M059J (cell line): ENCODE data around the gene TCF12. TPM values are rescaled to one million over a fixed set of nuclear protein-coding genes. Genes with fewer than 3 reads are reported as not detected.
"Not testable (repeated sequence)": the region's sequence is repeated elsewhere in the genome, so short reads cannot be mapped to it uniquely, and the experiment has no call there.

ENCODE experiments used
- DNase-seq: peaks from one replicate; pipeline ENCODE4 v3.0.0-alpha.2; 2012; ENCODE audit warnings: low read depth
- total RNA-seq: library from RNA; depleted of rRNA; stranded (reverse); fragments of >200 nt; shearing (Covaris generic); gene quantifications from 2 replicates; pipeline ENCODE4 v1.2.3, GENCODE V29; 2014

Gene TCF12
- total RNA-seq, 1 experiment from 2014 or later, result 51.7 TPM

DNA sequence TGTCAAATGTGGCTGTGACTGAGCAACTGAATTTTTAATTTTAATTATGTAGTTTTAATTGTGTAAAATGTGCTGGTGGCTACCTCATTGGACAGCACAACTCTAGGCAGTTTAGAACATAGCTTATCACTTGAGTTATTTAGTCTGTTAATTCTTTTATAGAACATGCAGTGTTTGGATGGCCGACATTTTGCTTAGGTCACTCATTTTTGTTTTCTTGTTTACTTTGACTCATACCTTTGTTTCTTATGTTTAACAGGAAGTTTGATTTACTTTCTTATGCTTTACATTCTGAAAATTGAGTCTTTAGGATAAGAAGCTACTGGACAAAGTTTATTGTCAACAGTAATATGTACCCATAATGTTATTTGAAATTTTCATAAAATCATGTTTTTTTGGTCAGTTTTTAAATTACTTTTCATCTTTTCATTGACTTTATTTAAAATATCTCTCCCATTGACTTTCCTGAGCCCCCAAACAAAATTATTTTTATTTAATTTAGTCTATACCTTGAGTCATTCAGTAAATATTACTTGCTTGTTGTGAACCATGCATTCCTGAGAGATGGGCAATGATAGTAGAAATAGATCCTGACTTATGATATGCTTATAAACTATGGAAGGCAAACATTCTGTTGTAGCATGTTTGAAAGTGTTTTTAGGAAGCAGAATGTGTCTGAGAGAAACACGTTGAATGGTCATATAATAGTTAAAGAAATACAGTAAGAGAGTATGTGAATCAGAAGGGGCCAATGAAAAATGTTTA is 60.6 kb downstream of the TCF12 start:
- DNase-seq, result no peak

DNA sequence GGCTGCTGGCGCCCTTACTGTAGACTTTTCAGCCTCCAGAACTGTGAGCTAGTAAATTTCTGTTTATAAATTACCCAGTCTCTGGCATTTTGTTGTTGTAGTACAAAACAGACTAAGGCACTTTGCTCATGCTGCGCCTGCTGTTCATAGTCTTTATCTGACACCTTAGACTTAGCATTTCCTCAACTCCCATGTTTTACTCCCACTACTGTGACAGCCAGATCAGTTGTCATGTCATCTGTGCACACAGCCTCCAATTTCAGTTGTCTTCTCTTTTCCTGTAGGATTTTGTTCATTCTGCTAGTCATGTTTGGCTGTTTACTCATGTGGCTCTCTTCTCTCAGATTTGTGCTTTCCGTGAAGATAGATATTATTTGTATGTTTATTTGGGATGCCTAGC is 62.0 kb downstream of the TCF12 start:
- no peak for DNase-seq

DNA sequence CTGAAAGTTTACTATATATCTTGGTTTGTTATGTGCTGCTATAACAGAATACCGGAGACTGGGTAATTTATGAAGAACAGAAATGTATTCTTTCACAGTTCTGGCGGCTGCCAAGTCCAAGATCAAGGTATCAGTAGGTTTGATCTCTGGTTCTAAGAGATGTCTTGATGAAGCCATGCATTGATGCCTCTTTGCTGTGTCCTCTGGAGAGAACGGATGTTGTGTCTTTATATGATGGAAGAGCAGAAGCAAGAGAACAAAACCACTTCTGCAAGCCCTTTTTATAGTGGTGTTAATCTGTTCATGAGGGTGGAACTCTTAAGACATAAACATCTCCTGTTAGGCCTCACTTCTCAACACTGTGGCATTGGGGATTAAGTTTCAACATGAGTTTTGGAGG is 62.7 kb downstream of the TCF12 start:
- no peak for DNase-seq

DNA sequence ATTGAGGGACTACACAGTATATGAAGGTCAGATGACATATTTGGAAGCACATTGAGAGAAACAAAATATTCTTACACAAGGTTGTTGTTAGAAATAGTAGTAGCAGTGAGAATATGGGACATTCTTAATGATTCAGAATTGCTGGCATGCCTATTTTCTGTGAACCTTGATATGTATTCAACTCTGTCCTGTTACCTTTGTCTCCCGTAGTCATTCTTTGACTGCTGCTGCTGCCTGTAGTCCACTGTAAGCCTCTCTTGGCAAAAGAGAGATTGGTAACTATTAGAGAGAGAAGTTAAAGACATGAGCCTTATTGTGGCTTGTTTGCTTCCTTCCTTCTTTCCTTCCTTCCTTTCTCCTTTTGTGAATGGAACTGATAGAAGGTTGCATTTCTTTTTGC is 64.5 kb downstream of the TCF12 start:
- no peak for DNase-seq

DNA sequence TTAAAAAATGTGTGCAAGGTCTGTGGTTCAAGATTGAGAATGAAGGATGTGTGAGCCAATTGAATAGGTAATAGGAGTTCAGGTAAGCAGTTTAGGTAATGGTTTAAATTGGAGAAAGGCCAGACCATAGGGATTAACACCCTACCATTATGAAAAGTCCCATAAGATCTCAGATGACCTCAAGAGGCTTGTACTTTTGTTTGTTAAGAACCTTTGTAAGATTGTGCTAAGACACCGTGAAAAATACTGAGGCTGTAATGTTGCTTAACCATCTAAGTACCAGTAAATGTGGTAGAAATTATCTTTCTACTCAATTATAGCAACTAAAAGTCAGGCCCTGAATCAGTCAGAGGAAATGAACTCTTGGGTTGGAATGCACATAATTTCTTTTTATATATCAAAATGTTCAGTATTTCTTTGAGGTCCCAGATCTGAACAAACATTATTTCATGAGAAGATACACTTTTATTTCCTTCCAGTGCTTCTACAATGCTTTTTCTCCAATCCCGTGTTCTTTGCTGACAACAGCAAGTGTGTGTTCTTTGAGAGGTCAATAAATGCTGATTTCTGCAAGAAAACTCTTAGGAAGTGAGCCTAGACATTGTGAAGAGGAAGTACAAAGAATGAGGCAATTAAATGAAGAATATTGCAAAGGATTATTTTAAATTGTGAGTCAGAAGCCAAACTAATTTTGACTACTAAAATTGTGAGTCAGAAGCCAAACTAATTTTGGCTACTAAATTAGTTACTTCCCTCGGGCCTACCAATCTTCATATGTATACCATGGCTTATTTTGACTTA is 66.4 kb downstream of the TCF12 start:
- peak; percentile 60 for DNase-seq

DNA sequence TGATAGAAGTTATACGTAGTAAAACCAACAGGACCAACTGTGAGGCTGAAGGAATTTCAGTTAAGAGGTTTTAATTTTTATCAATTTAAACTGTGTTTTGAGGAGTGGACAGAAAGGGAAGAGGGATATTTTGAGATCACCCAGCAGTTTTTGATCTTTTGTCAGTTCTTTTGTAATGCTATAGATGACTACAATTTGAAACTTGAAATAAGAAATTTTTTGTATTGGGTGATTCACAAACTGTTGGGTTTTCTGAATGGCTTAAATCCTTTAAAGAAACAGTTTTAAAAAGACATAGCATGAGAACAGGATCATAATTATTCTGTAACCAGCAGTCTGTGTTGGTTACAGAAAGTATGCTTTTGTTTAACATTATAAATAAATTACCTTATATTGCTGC is 67.4 kb downstream of the TCF12 start:
- DNase-seq, result no peak

DNA sequence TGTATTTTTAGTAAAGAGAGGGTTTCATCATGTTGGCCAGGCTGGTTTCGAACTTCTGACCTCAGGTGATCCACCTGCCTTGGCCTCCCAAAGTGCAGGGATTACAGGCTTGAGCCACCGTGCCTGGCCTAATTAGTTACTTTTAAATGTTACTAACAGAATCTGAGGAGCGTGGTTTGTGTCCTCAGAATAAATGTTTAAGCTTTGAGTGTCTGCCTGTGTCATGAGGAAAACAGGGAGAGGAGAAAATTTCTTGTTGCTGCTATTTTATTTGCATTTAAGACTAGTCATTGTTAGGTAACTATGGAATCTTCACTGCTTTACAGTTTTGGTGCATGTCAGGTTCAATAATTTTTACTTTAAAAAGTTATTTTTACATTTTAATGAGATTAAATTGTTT is 68.8 kb downstream of the TCF12 start:
- DNase-seq, result no peak

DNA sequence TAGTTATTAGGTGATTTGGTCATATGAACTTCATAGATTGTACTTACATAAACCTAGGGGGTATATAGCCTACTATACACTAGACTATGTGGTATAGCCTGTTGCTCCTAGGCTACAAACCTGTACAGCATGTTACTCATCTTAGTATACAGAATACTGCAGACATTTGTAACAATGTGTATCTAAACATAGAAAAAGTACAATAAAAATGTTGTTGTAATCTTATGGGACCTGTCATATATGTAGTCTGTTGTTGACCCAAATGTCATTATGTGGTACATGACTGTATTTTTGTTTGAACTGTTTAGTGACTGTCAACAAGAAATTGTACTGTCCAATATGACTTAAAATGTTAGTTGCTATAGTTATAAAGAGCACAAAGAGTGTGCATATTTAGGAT is 69.8 kb downstream of the TCF12 start:
- no peak for DNase-seq

DNA sequence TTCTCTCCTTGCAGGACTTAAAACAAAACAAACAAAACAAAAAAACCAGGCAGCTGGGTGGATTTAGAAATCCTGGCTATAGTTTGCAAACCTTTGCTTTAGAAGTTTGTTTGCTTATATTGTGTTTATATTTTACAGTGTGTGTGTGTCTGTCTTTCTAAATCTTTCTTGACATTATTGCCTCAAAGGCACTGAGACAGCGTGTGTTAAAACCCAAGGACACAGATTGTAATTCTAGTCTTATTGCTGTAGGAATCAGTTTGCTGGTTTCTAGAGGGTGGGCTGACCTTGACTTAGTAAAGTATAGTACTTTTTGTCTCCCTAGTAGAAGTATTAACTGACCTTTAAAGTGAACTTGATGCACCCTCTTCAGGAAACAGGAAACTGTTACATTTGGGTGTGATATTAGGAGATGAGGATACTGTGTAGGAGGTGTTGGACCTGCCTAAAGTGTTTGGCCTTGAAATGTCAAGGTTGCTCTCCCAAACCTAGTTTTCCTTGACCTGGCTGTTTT is 71.0 kb downstream of the TCF12 start:
- no peak for DNase-seq

DNA sequence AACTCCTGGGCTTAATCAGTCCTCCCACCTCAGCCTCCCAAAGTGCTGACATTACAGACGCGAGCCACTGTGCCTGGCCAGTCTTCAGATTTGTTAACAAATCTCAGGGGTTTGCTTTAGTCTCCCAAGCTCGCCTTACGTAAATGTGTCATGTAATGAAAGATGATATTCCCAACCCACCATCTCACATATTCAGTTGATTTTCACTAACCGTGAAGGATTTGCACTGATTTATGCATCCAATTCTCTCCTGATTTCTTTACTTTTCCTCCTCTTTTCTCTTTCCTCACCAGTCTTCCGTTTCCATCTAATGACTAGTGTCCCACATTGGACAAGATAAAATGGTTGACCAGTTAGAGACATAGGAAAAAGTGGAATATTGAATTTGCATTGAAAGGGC is 72.6 kb downstream of the TCF12 start:
- DNase-seq, result no peak

DNA sequence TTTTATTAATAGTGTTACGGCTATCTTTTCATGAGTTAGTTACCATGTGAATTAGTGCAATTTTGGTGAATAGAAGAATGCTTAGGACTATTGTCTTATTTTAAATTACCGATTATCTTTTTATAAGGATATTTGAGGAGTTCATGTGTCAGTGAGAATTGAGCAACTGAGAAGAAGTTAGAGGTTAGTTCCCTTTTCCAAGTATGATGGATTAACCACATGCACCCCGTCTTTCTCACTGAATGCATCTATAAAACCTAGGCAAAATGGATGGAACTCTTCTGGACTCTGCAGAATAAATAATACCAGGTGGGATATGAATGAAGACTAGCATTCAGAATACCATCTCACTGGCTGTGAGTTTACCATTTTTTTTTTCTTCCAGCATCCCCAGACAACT is 74.3 kb downstream of the TCF12 start:
- DNase-seq, result no peak

DNA sequence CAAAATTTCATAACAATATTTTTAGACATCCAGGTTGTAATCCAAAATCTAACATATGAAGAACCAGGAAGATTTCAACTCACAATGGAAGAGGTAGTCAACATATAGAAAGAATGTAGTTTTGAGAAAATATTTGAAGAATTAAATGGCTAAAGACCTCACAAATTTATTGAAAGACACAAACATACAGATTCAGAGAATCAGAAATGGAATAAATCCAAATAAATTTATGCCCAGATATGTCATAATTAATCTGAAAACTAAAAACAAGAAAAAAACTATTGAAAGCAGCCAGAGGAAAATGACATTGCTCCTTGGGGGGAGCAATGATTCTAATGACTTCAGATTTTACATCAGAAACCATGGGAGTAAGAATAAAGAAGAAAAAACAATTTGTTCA is 75.8 kb downstream of the TCF12 start:
- DNase-seq, result no peak

DNA sequence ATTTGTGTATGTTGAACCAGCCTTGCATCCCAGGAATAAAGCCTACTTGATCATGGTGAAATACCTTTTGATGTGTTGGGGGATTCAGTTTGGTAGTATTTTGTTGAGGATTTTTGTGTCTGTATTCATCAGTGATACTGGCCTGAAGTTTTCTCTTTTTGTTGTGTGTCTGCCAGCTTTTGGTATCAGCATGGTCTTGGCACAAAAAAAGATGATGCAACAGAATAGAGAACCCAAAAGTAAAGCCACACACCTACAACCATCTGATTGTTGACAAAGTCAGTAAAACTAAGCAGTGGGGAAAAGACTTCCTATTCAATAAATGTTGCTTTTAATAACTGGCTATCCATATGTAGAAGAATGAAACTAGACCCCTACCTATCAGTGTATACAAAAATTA is 77.6 kb downstream of the TCF12 start:
- no peak for DNase-seq

DNA sequence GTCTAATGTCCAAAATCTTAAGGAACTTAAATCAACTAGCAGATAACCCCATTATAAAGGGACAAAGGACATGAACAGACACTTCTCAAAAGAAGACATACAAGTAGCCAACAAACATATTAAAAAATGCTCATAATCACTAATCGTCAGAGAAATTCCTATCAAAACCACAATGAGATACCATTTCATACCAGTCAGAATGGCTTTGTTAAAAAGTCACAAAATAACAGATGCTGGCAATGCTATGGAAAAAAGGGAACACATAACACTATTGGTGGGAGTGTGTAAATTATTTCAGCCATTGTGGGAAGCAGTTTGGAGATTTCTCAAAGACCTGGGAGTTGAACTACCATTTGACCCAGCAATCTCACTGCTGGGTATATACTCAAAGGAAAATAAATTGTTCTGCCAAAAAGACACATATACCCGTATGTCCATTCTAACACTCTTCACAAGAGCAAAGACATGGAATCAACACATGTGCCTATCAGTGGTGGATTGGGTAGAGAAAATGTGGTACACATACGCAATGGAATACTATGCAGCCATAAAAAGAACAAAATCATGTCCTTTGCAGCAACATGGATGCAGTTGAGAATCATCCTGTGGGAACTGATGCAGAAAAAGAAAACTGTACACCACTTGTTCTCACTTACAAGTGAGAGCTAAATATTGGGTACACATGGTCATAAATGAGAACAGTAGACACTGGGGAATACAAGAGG is 78.5 kb downstream of the TCF12 start:
- peak; percentile 46 for DNase-seq

DNA sequence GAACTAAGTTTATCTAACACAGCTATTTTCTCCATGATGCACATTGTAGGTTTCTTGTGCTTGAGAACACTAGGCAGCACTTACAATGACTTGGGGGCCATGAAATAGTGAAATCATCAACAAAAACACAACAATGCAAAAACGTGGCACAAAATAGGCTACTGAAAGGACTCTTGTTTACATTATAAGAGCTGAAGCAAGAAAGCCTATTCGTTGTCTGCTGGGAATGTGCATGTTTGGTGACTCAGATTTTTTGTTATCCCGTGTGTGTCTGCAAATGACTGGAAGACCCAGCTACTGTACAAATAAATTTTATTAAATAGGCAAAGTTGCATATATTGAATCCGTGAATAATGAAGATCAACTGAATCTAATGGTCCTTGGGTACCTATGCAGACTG is 85.0 kb downstream of the TCF12 start:
- peak; percentile 85 for DNase-seq

DNA sequence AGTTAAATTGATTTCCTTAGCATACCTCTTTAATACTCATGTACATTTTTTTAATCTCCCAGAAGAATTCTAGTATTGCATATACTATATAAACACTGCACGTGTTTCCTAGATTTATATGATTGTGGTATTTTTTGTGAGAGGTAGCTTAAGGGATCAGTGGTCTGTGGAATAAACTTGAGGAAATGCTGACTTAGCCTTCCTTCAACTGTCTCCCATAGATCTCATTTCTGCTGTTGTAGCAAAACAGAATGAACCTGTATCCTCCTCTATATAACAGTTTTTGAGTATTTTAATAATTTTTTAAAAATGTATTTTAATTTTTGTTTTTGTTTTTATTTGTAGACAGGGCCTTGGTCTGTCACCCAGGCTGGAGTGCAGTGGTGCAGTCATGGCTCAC is 86.8 kb downstream of the TCF12 start:
- DNase-seq, result no peak

DNA sequence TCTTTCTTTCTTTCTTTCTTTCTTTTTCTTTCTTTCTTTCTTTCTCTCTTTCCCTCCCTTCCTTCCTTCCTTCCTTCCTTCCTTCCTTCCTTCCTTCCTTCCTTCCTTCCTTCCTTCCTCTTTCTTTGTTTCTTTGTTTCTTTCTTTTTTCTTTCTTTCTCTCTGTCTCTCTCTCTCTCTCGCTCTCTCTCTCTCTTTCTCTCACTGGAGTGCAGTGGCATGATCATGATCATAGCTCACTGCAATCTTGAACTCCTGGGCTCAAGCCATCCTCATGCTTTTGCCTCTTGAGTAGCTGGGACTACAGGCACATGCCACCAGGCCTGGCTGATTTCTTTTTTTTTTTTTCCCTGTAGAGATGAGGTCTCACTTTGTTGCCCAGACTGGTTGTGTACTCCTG is 89.4 kb downstream of the TCF12 start:
- DNase-seq, result not testable (repeated sequence)

DNA sequence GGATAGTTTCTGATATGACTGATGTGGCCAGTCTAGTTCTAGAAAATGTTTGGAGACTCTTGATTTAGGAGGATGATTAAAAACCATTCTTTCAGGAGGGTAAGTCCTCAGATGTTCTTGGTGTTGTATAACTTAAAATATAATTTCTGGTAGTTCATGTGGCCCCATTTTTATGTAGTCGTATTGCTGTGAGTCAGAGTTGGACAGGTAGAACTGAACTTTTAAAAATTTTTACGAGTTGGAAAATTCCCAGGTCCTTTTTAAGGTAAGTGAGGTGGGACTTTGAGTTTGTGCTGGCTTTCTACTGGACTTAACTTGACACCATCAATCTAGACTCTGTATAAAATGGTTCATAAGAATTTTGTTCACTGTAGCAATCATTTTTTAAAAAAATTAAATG is 92.3 kb downstream of the TCF12 start:
- DNase-seq, result no peak

DNA sequence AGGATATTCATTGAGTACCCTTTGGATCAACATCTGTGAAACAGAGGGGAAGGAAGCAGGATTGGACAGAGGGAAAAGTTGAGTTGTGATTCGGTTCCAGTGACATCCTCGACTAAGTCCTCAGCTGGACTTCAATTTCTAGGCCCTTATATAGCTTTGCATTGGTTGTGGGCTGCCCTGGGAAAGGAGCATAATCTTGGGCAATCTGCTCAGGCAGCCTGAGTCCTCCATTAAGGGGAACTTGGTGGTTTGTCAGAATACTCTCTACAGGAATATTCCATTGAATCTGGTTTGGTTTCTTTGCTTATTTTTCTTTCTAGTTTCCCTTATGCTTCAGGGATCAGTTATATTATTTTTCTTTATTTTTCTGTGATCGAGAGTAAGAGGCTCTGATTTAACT is 94.1 kb downstream of the TCF12 start:
- no peak for DNase-seq

DNA sequence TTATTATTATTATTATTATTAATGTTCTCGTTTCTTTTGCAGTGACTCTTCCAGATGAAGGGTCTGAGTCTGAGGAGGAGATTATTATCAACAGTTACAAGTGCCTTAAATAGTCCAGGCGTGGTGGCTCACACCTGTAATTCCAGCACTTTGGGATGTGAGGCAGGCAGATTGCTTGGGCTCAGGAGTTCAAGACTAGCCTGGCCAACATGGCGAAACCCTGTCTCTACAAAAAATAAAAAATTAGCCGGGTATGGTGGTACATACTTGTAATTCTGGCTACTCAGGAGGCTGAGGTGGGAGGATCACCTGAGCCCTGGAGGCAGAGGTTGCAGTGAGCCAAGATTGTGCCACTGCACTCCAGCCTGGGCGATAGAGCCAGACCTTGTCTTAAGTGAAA is 96.5 kb downstream of the TCF12 start:
- not testable (repeated sequence) for DNase-seq

DNA sequence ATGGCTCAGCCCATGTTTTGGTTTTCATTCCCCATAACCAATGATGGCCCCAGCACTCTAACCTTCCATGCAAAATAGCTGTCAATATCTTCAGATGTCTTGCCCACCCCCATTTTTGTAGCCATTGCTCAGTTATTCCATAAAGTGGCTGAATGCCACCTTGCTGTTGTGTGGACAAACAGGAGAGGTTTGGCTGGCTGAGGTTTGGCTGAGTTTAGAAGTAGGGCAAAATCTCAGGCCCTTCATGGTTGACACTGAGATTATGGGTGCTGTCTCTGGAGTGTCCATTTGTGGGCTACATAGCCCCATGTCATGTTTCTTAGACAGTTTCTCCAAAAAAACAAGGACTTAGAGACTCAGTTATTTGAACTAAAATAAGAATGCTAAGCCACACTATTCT is 96.9 kb downstream of the TCF12 start:
- DNase-seq, result no peak

DNA sequence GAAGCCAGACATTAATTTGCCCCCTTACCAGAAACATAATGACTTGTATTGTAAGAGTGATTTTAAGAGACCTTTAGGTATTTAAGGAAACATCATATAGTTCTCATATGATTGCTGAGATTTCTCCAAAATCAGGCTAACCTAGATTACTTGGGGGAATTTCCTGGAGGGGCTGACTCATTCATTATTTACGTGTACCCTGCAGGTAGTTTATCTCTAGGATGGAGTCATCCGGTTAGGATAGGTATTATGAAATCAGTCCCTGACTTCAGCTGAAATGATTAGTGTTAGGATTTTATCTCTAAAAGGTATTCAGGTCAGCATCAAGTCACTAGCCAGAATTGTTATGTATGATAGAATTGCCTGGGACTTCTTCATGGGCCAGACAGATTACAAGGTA is 97.5 kb downstream of the TCF12 start:
- peak; percentile 60 for DNase-seq

DNA sequence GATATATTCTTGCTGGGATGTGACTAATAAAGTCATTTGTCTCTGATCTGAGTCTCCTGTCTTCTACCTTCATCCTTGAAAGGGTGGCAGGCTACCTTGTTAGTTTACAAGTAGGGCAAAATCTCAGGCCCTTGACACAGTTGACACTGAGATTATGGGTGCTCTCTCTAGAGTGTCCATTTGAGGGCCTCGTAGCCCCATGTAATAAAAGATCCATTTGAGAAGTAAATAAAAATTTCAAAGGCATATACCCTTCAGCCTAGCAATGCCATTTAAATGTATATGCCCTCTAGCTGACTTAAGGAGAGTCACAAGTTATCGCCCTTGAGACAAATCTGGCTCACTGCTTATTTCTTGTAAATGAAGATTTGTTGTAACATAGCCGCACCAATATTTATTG is 98.6 kb downstream of the TCF12 start:
- DNase-seq, result no peak
